Colonic mucosa (tissue), 4 donors: ENCODE data around the gene SLAMF9. TPM values are rescaled to one million over a fixed set of nuclear protein-coding genes. Genes with fewer than 3 reads are reported as not detected.

ENCODE experiments used
- DNase-seq: peaks from one replicate; pipeline ENCODE4 v3.0.0-alpha.2; 2020
- H3K27ac ChIP-seq: fragments of 200-600 bp; one replicate; pipeline ENCODE4 v1.8.0; 2021
- H3K27me3 ChIP-seq: fragments of 200-600 bp; one replicate; pipeline ENCODE4 v1.8.0; 2021
- H3K36me3 ChIP-seq: fragments of 200-600 bp; one replicate; pipeline ENCODE4 v1.8.0; 2021
- H3K4me1 ChIP-seq: fragments of 200-600 bp; one replicate; pipeline ENCODE4 v1.8.0; 2021; ENCODE audit warnings: mild to moderate bottlenecking
- H3K4me3 ChIP-seq: fragments of 200-600 bp; one replicate; pipeline ENCODE4 v1.8.0; 2021
- H3K9ac ChIP-seq, 2 donors: one replicate each; pipeline ENCODE4 v1.7.0; 2013; ENCODE audit warnings: control low read depth in 2 of 2, low read depth in 2 of 2, low read length in 2 of 2
- H3K9me3 ChIP-seq: fragments of 200-600 bp; one replicate; pipeline ENCODE4 v1.8.0; 2021
- CTCF ChIP-seq: fragments of 200-600 bp; IDR thresholded peaks from one replicate; pipeline ENCODE4 v1.8.0; 2022; ENCODE audit warnings: antibody characterized with exemption, mild to moderate bottlenecking
- intact Hi-C: fragments of 100-400 bp; cut with DNase I; formaldehyde crosslinking; loops from one replicate; pipeline ENCODE4 v1.14.1; 2022
- total RNA-seq, 2 donors: library from RNA; stranded (reverse); fragmentation: NEBNext Ultra II Directional in 1 of 2; extraction: Animal tissue kit (Norgen Biotek cat#: 25700) in 1 of 2; gene quantifications; one replicate each; pipeline ENCODE4 v1.2.1, GENCODE V29; 2021
- donor health status: healthy.
- donor health status: DM: no; HTN: no; CAD: no.
- donor health status: DM: no; HTN: no; CAD: no.

SLAMF9 gene
- total RNA-seq, 2 donors from 2014 or later, result not detected

DNA sequence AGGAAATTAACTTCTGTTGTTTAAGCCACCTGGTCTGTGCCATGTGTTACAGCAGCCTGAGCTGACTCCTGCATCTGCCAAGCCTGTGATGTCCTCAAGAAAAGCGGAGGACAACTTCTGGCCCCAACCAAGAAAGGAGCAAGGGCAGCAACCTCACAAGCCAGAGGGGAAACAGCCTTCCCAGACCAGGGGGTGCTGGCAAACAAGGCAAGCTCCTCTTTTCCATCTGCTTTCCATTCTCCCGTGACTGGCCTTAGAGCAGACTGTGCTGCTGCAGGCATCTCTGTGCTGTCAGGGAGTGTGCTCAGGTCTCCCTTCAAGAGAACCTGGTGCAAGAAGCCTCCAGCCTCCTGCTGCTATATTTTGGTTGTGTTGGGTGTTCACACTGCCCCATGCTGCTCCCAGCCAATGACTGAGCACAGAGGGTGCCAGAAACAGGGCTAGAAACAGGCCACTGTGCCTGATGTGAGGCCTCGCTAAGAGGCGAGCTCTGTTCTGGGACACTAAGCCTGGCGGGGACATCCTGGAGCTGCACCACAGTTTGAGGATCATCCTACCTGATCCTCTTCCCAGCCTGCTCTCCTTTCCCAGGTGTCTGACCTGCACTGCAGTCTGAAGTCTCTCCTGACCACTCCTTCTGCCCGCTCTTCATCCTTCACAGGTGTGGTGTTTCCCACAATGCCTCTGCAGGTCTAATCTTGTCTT lies 27.5 kb upstream of the SLAMF9 start:
- Histone ChIP-seq H3K27me3 (no peaks in the 10 kb centered on the region), H3K4me3 (no peak overlapping the region), H3K4me1 (no peaks in the 10 kb centered on the region), H3K9ac (no peak overlapping the region), H3K9me3 (no peaks in the 10 kb centered on the region), H3K27ac (no peak overlapping the region), H3K36me3 (no peaks in the 10 kb centered on the region)
- intact Hi-C loops, result no loop called here
- no peak for TF ChIP-seq CTCF
- peak; percentile 10 for DNase-seq

DNA sequence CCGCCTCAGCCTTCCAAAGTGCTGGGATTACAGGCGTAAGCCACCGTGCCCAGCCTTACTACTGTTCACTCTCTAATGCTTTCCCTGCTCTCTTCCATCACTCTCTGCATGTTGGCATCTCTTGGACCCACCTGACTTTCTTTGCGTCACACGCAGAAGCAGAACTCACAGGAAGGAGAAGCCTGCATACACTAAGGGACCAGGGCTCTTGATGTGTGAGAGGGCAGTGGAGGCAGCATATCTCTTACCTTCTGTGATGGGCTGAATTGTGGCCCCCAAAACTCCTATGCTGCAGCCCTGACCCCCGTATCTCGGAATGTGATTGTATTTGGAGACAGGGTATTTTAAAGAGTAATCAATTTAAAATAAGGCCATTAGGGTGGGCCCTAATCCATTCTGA lies 26.7 kb upstream of the SLAMF9 start:
- no peak for DNase-seq
- intact Hi-C loops, result no loop called here

GRCh38 chr1:159980076-159980475 lies 26.0 kb upstream of the SLAMF9 start:
- no peaks in the 10 kb centered on the region for H3K36me3 ChIP-seq
- H3K4me3 ChIP-seq, result no peak overlapping the region
- no peak for TF ChIP-seq CTCF
- no peak overlapping the region for H3K9ac ChIP-seq
- intact Hi-C loops, result no loop called here
- no peaks in the 10 kb centered on the region for H3K27me3 ChIP-seq
- no peaks in the 10 kb centered on the region for H3K4me1 ChIP-seq
- H3K27ac ChIP-seq, result no peak overlapping the region
- DNase-seq, result no peak
- no peaks in the 10 kb centered on the region for H3K9me3 ChIP-seq

More for the DNA sequence above, 26.7 kb upstream of the SLAMF9 start:
- no peak for TF ChIP-seq CTCF
- no peak overlapping the region for H3K9ac ChIP-seq
- no peaks in the 10 kb centered on the region for H3K9me3 ChIP-seq
- H3K36me3 ChIP-seq, result no peaks in the 10 kb centered on the region
- no peak overlapping the region for H3K4me3 ChIP-seq
- H3K27me3 ChIP-seq, result no peaks in the 10 kb centered on the region
- H3K4me1 ChIP-seq, result no peaks in the 10 kb centered on the region
- no peak overlapping the region for H3K27ac ChIP-seq

GRCh38 chr1:159979257-159979656 lies 25.2 kb upstream of the SLAMF9 start:
- intact Hi-C loops, result no loop called here
- H3K27me3 ChIP-seq, result no peaks in the 10 kb centered on the region
- H3K27ac ChIP-seq, result no peak overlapping the region
- no peak for TF ChIP-seq CTCF
- no peak overlapping the region for H3K9ac ChIP-seq
- H3K4me1 ChIP-seq, result no peaks in the 10 kb centered on the region
- H3K9me3 ChIP-seq, result no peaks in the 10 kb centered on the region
- no peak overlapping the region for H3K4me3 ChIP-seq
- DNase-seq, result no peak
- H3K36me3 ChIP-seq, result no peaks in the 10 kb centered on the region

- no peaks in the 10 kb centered on the region for H3K27me3 ChIP-seq
- H3K4me3 ChIP-seq, result no peak overlapping the region
- no peak overlapping the region for H3K9ac ChIP-seq
- DNase-seq, result no peak
- H3K4me1 ChIP-seq, result no peaks in the 10 kb centered on the region
- no peak overlapping the region for H3K27ac ChIP-seq
- H3K36me3 ChIP-seq, result no peaks in the 10 kb centered on the region
- intact Hi-C loops, result no loop called here
- TF ChIP-seq CTCF, result no peak
- H3K9me3 ChIP-seq, result no peaks in the 10 kb centered on the region
These were observed 24.0 kb upstream of the SLAMF9 start for GRCh38 chr1:159978107-159978398.
